ENCODE data around the gene CNPY2. TPM values are rescaled to one million over a fixed set of nuclear protein-coding genes. Genes with fewer than 3 reads are reported as not detected.

The CNPY2 gene
- total and polyA plus RNA-seq, 8 donors, result 39.7 to 112 (median 87.4) TPM

DNA sequence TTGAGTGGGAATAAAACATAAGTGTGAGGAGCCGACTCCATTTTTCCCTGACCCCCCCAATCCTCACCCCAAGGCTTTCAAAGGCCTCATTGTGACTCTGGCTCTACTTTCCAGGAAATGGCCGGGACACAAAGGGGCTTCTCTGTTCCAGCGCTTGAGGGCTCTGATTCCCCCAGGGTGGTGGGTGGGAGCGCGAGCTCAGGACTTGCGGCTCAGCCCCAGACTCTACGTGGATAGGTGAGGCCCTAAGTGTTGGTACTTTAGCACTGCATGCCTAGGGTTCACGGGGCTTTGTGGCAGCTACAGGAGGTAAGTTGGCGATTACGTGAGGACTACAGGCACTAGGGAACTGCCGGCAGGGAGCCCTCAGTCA, 553 bp downstream of the CNPY2 start:
- Histone ChIP-seq H3K4me1 (peaks cover 15 to 26% (median 17%) of the 10 kb centered on the region in 4 donors), H3K27me3 (no peaks in the 10 kb centered on the region), H3K4me3 (peak overlapping the region; percentile 68 to 96 (median 87)), H3K27ac (peak overlapping the region; percentile 92 to 97 (median 94)), H3K36me3 (peaks cover 23 to 65% (median 62%) of the 10 kb centered on the region in 4 donors), H3K9me3 (no peaks in the 10 kb centered on the region)
- TF ChIP-seq EP300 (IDR thresholded peaks at IDR 0.05) (no peak), POLR2AphosphoS5 (IDR thresholded peaks at IDR 0.05) (no peak), POLR2A (IDR thresholded peaks at IDR 0.05) (no peak)
- TF ChIP-seq, protein P1, sequence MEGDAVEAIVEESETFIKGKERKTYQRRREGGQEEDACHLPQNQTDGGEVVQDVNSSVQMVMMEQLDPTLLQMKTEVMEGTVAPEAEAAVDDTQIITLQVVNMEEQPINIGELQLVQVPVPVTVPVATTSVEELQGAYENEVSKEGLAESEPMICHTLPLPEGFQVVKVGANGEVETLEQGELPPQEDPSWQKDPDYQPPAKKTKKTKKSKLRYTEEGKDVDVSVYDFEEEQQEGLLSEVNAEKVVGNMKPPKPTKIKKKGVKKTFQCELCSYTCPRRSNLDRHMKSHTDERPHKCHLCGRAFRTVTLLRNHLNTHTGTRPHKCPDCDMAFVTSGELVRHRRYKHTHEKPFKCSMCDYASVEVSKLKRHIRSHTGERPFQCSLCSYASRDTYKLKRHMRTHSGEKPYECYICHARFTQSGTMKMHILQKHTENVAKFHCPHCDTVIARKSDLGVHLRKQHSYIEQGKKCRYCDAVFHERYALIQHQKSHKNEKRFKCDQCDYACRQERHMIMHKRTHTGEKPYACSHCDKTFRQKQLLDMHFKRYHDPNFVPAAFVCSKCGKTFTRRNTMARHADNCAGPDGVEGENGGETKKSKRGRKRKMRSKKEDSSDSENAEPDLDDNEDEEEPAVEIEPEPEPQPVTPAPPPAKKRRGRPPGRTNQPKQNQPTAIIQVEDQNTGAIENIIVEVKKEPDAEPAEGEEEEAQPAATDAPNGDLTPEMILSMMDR (IDR thresholded peaks at IDR 0.05), result no peak
- intact Hi-C loops (cut with DNase I; ENCODE audit: low total_unique reads), result no loop called here
- 0 to 3% (median 1%) methylated on average over 8 to 11 of the region's 11 CpGs for WGBS, 5 donors
- DNase-seq, result peak in 1 of 2 donors; percentile 63

DNA sequence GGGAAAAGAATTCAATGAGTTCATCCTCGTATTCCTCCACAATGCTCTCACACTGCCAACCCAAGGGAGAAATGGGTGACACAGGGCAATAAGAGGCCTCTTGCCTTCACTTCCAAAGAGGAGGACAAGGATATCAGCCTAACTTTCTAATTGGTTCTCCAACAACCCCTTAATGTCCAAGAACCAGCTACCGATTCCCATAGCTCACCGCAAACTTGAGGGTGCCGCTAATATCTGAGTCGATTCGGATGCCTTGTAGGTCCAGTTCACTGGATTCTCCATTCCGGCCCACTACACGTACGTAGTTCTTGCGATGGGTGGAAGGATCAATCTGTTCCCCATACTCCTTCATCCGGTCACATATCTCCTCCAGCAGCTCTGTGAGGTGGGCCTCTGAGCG, 4.8 kb downstream of the CNPY2 start:
- Histone ChIP-seq H3K4me1 (peaks cover 9 to 16% (median 10%) of the 10 kb centered on the region in 4 donors), H3K27me3 (no peaks in the 10 kb centered on the region), H3K4me3 (no peak overlapping the region), H3K27ac (no peak overlapping the region), H3K36me3 (peaks cover 26 to 80% (median 78%) of the 10 kb centered on the region in 4 donors), H3K9me3 (no peaks in the 10 kb centered on the region)
- TF ChIP-seq, protein P1 (IDR thresholded peaks at IDR 0.05), result no peak
- TF ChIP-seq POLR2A (IDR thresholded peaks at IDR 0.05) (no peak), EP300 (IDR thresholded peaks at IDR 0.05) (no peak), POLR2AphosphoS5 (IDR thresholded peaks at IDR 0.05) (no peak)
- 90 to 97% (median 95%) methylated on average over 12 of the region's 12 CpGs for WGBS, 5 donors
- DNase-seq, result no peak
- intact Hi-C loops (cut with DNase I; ENCODE audit: low total_unique reads), result no loop called here

GRCh38 chr12:56308714-56309113, 7.1 kb downstream of the CNPY2 start:
- no peak for DNase-seq
- H3K36me3 ChIP-seq, result peaks cover 23 to 98% (median 93%) of the 10 kb centered on the region in 4 donors
- intact Hi-C loops (cut with DNase I; ENCODE audit: low total_unique reads), result no loop called here
- TF ChIP-seq, protein P1 (IDR thresholded peaks at IDR 0.05), result no peak
- TF ChIP-seq POLR2A (IDR thresholded peaks at IDR 0.05) (no peak), EP300 (IDR thresholded peaks at IDR 0.05) (no peak), POLR2AphosphoS5 (IDR thresholded peaks at IDR 0.05) (no peak)
- no peak overlapping the region for H3K27ac ChIP-seq
- H3K27me3 ChIP-seq, result no peaks in the 10 kb centered on the region
- H3K4me3 ChIP-seq, result no peak overlapping the region
- H3K9me3 ChIP-seq, result no peaks in the 10 kb centered on the region
- WGBS, 5 donors, result 87 to 91% (median 89%) methylated on average over 3 of the region's 3 CpGs
- H3K4me1 ChIP-seq, result no peaks in the 10 kb centered on the region

- no peak for TF ChIP-seq POLR2A (IDR thresholded peaks at IDR 0.05)
- TF ChIP-seq, protein P1 (IDR thresholded peaks at IDR 0.05), result no peak
- no peaks in the 10 kb centered on the region for H3K9me3 ChIP-seq
- H3K4me3 ChIP-seq, result no peak overlapping the region
- DNase-seq, result no peak
- intact Hi-C loops (cut with DNase I; ENCODE audit: low total_unique reads), result no loop called here
- H3K27ac ChIP-seq, result no peak overlapping the region
- 95 to 96% (median 96%) methylated on average over 7 of the region's 7 CpGs for WGBS, 5 donors
- H3K36me3 ChIP-seq, result peaks cover 23 to 86% (median 82%) of the 10 kb centered on the region in 4 donors
- peaks cover 0 to 7% (median 3%) of the 10 kb centered on the region in 4 donors for H3K4me1 ChIP-seq
- no peaks in the 10 kb centered on the region for H3K27me3 ChIP-seq
These were observed 8.4 kb downstream of the CNPY2 start for GRCh38 chr12:56307221-56307965.

All from stomach (tissue), 9 donors.